HG03060 (cell line): ENCODE data around the gene INTS6L.
"Not testable (repeated sequence)": the region's sequence is repeated elsewhere in the genome, so short reads cannot be mapped to it uniquely, and the experiment has no call there.

Experiments
- ATAC-seq: cut with Tn5 transposase; IDR thresholded peaks from one replicate; pipeline ENCODE4 v1.9.1; 2021; ENCODE audit warnings: low read depth, moderate number of reproducible peaks; ENCODE audit not compliant: unreplicated experiment

Gene INTS6L

GRCh38 chrX:135595543-135595942, 75.1 kb downstream of the INTS6L start:
- ATAC-seq: no peak

- ATAC-seq: no peak
Measured at GRCh38 chrX:135596495-135596894, 76.0 kb downstream of the INTS6L start.

GRCh38 chrX:135605906-135606305, 85.4 kb downstream of the INTS6L start:
- ATAC-seq: no peak

- not testable (repeated sequence) for ATAC-seq
Measured at GRCh38 chrX:135624408-135625204, 104.1 kb downstream of the INTS6L start.

GRCh38 chrX:135625995-135626394, 105.5 kb downstream of the INTS6L start:
- no peak for ATAC-seq

GRCh38 chrX:135629342-135629741, 108.9 kb downstream of the INTS6L start:
- ATAC-seq: no peak
